HCT116 (cell line): ENCODE measurements around the gene RCSD1.

Experiments used
- CTCF ChIP-seq, 3 experiments: fragments of 200-600 bp in 1 of 3; sonication (generic) in 1 of 3; IDR thresholded peaks in 2 of 3; conservative IDR thresholded peaks in 1 of 3; 2 replicates each; pipeline ENCODE4 v1.5.1; 2012 to 2017; ENCODE audit warnings: low read depth in 2 of 3, low read length in 2 of 3, antibody characterized with exemption in 1 of 3, borderline replicate concordance in 1 of 3, control low read depth in 1 of 3, mild to moderate bottlenecking in 1 of 3, mixed read lengths in 1 of 3, mixed run types in 1 of 3, moderate library complexity in 1 of 3; ENCODE audit not compliant: insufficient read depth in 1 of 3
- REST ChIP-seq: IDR thresholded peaks from 2 replicates; pipeline ENCODE4 v1.6.1; 2012; ENCODE audit warnings: low read depth

GRCh38 chr1:167593860-167594259, 36.2 kb upstream of the RCSD1 start:
- TF ChIP-seq REST, result no peak
- no peak for TF ChIP-seq CTCF (IDR thresholded peaks at IDR 0.05 in 2 of 3, conservative IDR thresholded peaks at IDR 0.05 in 1 of 3; ENCODE audit: borderline replicate concordance in 1 of 3, insufficient read depth in 1 of 3, low read depth in 2 of 3, low read length in 2 of 3)
